GM18499 (cell line): ENCODE measurements around the gene ANKEF1.

Experiments used
- ATAC-seq: cut with Tn5 transposase; IDR thresholded peaks from one replicate; pipeline ENCODE4 v1.9.1; 2021; ENCODE audit warnings: moderate number of reproducible peaks; ENCODE audit not compliant: insufficient read depth, unreplicated experiment

The ANKEF1 gene

DNA sequence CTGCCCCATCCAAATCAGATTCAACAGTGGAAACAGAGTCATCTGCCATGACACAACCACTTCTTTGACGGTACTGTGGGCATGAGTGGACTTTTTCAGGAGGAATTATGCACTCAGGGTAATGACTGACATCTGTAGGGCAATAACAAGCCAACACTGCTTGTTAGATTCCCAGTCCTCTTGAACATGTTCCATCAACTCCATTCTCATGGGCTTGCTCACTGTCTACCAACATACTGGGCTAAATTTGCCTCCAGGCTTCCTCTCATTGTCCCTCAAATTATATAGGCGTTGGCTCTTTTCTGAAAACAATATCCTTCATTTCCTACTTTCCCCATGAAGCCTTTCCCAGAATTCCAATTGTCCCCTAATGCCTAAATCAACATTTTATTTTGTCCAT, 43.1 kb downstream of the ANKEF1 start:
- ATAC-seq = no peak

DNA sequence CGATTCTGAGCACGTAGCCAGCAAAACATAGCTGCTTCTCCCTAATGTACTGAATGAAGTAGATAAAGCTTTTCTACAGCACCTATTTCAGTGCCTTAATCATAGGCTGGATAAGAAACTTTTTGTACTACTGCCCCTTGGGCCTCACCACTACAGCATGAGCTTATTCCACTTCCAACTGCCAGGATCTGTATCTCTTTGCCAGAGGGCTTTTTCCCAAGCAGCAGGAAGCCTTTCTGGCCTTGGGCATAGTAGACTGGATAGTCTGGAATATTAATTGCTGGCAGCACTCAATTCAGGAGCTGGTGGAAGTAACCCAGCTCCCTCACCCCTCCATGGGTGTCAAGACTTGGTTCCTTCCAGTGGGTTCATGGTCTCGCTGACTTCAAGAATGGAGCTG, 43.6 kb downstream of the ANKEF1 start:
- no peak for ATAC-seq

DNA sequence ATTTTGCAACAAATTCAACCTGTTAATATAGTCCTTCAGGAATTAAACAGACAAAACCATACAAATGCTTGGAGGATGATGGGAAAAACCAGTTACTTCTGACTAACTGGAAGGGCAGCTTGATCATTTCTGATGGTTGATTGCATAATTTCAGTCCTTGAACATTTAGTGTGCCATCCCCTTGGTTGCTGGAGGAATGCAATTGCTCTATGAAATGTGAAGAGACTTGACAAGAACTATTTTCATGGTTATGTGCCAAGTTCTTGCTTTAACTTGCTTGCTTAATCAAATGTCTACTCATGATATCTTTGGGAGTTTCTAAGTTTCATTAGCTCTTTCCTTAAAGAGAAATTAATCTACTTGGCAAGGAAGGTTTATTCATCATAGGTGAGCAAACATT, 45.2 kb downstream of the ANKEF1 start:
- no peak for ATAC-seq

DNA sequence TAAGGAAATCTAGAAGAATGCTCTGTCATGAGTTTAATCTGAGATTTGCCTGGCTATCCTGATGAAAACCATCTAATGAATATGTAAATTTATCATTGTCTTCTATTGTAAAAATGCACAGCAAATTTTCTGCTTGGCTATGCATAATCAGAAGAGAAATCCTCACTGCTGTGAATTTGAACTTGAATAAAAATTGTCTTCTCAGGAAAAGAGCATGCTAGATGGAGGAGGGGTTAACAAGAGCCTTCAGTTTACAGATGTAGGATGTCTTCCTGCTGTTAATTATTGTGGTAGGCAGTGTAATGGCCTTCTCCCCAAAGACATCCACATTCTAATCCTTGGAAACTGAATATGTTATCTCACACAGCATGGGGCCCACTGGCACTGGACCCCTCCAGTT, 45.8 kb downstream of the ANKEF1 start:
- ATAC-seq = no peak

DNA sequence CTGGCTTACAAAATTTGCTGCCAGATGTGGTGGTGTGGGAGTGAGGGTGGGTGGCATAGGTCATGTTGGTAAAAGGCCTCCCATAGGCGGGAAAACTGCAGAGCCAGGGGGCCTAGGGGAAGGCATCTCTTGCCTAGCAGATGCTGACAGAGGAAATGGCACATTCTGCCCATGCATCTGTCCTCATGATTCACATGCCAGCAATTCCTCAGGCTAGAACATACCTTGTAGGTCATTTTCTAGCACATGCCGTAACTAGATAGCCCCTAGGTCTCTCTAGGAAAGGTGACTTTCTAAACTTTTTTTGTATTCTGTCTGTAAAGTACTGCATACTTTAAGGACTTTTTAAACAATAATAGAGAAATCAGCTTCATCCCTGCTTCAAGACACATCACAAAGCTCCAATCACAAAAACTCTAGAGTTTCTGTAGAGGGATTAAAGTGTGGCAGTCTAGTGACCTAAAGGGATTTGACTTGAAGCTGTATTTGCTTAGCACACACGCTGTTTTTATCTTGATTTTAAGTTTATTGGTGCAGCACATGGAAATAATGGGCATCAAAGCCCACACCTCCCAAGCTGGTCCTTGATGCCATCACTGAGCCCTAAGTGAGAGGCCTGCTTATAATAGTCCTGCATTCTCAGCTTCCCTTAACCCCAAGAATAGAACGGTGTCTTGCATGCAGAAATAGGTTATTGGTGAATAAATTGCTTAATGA, 55.2 kb downstream of the ANKEF1 start:
- no peak for ATAC-seq

DNA sequence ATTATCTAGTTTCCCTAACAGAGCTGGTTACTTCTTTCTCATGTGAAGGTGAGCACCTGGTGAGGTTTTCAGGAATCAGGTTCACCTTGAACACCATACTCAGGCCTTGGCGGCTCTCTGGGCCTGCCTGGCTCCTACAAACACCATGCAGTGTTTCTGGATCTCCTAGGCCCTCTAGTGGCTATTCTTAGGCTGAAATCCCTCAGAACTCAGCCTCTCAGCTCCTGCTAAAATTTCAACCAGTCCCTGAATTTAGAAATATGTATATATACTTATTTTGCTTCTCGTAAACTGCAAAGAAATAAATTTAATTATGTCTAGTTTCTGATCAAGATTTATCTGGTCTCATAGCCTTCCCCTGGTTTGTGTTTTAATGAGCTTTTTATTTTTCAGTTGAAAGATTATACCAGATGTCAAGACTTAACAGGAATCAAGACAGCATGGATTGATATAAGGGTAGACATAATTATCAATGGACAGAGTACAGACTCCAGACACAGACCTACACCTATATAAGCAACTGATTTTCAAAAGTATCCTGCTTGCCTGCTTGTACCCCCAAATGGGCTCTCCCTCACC, 55.9 kb downstream of the ANKEF1 start:
- peak; percentile 63 for ATAC-seq

DNA sequence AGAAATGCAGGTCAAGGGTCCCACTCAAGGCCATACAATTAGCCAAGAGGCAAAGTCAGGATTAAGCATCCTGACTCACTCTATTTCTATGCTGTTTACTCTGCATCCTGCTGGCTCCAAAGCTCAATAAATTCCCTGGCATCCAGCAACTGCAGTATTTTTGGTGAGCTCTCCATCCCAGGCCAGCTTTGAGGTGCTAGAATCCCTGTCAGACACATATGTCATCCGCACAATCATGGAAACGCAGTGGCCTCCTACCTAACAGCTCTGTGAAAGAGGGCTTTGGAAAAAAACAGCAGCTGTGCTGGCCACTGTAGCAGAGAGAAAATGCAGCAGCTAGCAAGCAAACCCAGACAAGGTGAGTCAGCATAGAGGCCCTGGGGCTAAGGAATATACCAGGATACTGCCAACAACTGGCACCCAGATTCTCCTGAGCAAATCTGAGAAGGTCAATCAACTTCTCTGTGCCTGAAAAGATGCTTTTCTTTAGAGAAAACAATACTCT, 58.4 kb downstream of the ANKEF1 start:
- no peak for ATAC-seq

DNA sequence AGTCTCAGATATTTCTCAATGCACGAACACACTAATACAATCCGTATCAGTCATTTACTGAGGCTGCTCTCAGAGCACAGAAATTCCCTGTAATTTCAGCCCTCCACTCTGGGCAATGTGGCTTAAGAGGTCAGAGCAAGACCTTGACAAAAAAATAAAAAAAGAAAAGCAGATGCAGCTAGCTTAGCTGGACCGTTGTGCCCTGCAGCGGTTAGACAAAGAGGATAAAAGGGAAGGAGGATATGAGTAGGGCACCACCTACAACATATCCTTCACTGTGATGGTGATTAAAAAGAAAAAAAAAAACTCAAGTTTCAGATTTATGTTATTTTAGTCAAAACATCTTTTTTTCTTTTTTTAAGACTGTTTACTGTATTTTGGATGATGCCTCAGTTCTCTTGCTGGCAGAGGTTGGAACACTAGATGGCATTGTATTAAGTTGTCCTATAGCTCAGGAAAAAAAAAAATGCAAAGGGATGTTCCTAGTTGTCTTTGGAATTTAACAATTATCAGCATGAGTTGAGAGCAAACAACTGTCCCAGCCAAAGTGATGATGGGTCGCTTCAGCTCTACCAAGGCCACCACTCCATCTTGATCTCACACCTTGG, 59.9 kb downstream of the ANKEF1 start:
- no peak for ATAC-seq

DNA sequence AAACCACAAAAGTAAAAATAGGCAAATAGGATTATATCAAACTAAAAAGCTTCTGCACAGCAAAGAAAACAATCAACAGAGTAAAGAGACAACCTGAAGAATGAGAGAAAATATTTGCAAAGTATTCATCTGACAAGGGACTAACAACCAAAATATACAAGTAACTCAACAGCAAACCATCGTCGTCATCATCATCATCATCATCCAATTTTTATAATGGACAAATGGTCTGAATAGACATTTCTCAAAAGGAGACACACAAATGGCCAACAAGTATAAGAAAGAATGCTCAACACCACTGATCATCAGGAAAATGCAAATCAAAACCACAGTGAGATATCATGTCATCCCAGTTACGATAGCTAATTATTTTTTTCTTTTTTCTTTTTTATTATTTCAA, 62.0 kb downstream of the ANKEF1 start:
- no peak for ATAC-seq

DNA sequence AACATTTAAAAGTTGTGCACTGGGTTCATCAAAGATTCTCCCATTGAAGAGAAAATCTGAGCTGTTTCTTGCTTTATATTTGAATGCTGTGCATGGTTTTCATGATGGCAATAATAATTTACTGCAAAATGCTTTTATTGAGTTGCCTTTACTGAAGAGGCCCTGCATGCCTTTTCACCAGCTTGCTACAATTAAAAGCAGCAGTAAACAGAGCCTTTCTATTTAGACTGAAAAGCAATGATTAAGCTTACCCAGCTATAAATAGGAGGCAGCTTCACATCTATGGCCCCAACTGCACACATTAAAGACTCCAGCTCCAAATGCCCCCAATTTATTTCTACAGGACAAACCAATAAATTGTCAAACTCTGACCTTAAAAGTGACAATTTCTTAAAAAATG, 70.3 kb downstream of the ANKEF1 start:
- ATAC-seq = no peak
